Measurements from ENCODE around the gene SLAMF7.
"Not testable (repeated sequence)": the region's sequence is repeated elsewhere in the genome, so short reads cannot be mapped to it uniquely, and the experiment has no call there.

SLAMF7 gene

GRCh38 chr1:160708118-160708517 is 30.9 kb upstream of the SLAMF7 start:
- no peak overlapping the region for H3K27ac ChIP-seq
- TF ChIP-seq CTCF (conservative IDR thresholded peaks at IDR 0.05) = no peak

DNA sequence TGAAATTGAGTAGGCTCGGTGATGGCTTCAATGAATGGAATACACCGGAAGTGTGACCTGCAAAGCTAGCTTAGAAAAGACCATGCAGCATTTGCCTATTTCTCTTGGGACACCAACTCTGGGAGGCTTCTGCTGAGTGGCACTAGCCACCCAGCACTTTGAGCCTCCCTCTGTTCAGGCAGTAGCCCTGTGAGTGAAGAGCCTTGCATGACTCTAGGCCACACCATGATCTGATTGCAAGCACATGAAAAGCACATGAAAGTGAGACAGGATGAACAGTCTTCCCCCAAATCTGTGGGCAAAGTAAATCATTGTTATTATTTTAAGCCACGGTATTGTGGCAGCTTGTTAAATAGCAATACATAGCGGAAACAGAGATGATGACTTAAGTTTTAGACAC is 30.2 kb upstream of the SLAMF7 start:
- H3K27ac ChIP-seq = no peak overlapping the region
- TF ChIP-seq CTCF (conservative IDR thresholded peaks at IDR 0.05) = no peak

GRCh38 chr1:160709715-160710114 is 29.3 kb upstream of the SLAMF7 start:
- H3K27ac ChIP-seq = no peak overlapping the region
- TF ChIP-seq CTCF (conservative IDR thresholded peaks at IDR 0.05) = no peak

DNA sequence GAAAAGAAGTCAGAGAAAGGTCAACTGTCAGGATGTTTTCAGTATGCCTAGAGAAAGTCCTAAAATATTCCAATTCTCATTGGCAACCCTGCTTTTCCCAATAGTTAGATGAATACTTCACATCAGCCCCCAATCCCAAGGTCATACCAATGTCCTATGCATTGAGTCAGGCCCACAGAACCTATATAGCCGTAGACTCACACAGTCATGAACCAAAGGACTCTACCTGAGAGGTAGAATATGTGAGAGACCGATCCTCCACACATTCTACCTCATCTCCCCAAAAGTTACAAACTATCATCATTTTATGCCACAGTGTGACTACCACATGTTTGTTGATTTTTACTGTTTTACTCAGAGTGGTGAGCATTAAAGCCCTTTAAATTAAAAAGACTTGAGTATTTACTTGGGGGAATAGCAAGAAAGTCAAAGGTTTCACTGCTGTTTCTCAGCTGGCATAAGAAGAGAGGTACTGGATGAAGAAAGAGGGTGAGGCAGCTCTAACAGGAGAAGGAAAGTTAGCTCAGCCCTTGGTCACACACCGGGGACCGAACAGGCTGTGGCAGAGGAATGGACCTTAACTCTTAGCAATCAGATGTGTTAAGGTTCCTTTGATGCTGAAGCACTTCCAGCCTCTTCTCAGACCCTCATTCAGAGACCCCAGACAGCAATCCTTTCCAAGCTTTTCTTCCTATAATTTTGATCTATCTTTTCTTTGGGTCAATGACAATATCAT is 28.4 kb upstream of the SLAMF7 start:
- TF ChIP-seq CTCF (conservative IDR thresholded peaks at IDR 0.05) = no peak
- no peak overlapping the region for H3K27ac ChIP-seq

DNA sequence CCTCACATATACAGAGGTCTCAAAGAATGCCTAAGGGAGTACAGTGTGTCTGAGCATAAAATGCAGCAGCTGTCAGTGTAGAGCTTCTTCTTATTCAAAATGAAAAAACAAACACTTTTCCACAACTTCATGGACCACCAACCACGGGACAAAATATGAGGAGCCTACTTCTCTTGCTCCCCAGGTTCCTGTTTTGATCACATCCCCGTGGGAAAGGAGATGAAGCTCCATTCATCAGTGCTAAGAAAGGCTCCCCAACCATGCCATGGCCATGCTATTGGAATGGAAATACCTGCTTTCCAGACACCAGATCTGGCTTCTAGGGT is 27.8 kb upstream of the SLAMF7 start:
- TF ChIP-seq CTCF (conservative IDR thresholded peaks at IDR 0.05) = no peak
- no peak overlapping the region for H3K27ac ChIP-seq

DNA sequence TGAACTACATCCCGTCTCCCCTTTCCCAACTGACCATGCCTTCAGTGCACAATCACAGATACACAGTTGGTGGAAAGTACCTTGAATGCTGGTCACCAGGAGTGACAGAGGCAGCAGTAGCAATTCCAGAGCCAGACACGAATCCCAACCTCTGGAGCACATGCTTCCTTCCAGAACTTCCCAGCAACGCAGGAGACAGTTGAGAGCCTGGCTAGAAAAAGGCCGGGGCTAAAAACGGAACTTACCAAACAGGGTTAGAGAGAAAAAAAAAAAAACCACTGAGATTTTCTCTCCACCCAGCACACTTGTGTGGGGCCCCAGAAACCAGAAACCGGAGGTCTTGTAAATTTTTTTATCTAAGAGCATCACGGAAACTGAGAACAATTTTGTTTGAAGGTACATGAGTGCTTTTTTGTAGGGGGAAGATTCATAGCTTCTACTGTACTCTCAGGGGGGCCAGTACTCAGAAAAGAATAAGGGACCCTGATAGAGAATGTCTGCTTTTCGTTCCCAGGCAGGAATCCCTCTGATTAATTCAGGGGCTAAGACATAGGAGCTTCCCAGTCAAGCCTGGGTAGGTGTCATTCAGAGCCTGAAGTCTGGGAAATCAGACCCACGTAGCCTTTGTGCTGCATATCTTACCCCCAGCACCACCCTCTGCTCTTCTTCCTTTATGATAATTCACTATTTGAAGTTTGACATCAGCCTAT is 27.3 kb upstream of the SLAMF7 start, which contains the start of gene CD48:
Gene CD48, minus strand, starts transcription at position 221 of the 710 bp plus-strand sequence. Its CDS starts 59 bp downstream, at position 162.
- TF ChIP-seq CTCF (conservative IDR thresholded peaks at IDR 0.05) = no peak
- no peak within 1 kb of the TSS for H3K27ac ChIP-seq

- H3K27ac ChIP-seq = not testable (repeated sequence)
Measured at GRCh38 chr1:160712525-160713080, 26.4 kb upstream of the SLAMF7 start.

DNA sequence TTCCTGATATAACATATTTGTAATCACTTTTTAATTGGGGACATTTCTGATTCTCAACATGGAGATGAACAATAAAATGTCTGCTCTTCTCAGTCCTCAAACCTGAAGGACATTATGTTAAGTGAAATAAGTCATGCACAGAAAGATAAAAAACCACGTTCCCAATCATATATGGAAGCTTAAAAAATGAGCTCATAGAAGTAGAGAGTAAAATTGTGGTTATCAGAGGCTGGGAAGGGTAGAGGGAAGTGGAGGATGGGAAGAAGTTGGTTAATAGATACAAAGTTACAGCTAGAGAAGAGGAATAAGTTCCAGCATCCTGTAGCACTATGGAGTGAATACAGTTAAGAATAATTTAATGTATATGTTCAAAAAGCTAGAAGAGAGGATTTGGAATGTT is 25.9 kb upstream of the SLAMF7 start:
- TF ChIP-seq CTCF (conservative IDR thresholded peaks at IDR 0.05) = no peak
- no peak overlapping the region for H3K27ac ChIP-seq

DNA sequence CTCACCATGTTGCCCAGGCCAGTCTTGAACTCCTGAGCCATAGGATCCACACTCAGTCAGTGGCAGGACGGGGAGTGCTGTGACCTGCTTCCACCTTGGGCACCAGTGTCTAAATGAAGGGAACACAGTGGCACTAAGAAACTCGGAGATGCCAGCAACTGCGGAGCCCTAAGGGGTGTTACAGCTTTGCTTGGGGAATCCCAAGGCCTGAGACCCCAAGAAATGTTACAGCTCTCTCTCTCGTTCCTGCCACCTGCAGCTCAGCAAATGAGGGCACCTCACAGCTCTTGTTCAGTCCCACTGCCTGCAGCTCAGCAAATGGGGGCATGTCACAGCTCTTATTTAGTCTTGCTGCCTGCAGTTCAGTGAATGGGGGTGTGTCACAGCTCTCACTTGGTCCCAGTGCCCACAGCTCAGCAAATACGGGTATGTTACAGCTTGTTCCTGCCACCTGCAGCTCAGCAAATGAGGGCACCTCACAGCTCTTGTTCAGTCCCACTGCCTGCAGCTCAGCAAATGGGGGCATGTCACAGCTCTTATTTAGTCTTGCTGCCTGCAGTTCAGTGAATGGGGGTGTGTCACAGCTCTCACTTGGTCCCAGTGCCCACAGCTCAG is 24.9 kb upstream of the SLAMF7 start:
- H3K27ac ChIP-seq = not testable (repeated sequence)

Measured in VCaP (cell line).